GM19023 (cell line): Measurements from ENCODE around the gene ARRB1.

Source experiments
- ATAC-seq: cut with Tn5 transposase; IDR thresholded peaks from one replicate; pipeline ENCODE4 v1.9.1; 2021; ENCODE audit warnings: mild to moderate bottlenecking, moderate library complexity; ENCODE audit not compliant: unreplicated experiment

Gene ARRB1

DNA sequence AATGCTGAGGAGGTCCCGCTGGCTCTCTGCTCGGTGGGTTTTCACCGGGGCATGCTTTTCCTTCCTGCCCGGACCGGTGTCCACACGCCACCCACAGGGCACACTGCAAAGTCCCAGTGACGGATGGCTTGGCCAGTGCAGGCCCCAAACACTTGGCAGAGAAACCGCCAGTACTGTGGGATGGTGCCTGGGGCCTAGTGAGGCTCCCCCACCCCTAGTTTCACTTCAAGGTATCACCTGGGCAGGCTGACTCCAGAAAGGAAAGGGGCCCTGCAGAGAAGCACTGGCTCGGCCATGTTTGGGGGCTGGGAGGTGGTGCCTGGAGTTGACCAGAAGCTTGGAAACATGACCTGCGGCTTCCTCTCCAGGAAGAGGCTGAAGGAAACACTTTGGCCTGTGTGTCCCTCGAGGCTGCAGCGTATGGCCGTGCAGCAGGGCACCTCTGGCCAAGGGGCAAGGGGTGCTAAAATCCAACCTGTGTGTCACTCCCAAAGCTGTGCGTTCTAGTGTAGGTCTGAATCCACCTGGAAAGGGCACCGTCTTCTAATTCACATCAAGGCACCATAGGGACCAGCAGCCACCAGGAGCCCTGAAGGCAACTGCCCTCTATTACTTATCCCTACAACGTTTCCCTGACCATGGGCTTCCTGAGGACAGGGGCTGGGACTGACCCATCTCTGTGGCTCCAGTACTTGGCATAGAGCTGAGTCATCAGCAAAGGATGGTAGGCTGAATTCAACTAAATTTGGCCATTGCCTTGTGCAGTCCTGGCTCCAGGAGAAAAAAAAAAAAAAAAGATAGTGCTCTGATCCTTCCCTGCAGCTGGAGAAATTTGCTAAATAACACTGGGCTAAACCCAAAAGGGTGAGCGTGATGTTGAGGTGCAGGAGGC lies 88.3 kb downstream of the ARRB1 start:
- no peak for ATAC-seq

DNA sequence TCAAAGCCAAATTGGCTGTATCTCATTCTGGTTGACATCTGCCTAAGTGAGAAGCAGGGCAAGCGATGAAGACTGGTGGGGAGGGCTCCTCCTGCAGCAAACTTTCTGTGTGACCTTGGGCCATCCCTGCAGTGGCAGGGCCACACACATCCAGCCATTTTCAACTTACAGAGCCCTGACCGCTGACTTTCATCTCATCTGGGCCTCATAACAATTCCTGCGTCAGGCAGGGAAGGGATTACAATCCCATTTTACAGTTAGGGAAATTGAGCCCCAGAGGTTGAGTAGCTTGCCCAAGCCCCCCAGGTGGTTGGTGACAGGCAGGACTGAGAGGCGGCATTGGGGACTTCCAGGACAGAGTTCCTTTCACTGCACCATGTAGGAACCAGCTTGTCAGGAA lies 89.0 kb downstream of the ARRB1 start:
- ATAC-seq, result no peak

DNA sequence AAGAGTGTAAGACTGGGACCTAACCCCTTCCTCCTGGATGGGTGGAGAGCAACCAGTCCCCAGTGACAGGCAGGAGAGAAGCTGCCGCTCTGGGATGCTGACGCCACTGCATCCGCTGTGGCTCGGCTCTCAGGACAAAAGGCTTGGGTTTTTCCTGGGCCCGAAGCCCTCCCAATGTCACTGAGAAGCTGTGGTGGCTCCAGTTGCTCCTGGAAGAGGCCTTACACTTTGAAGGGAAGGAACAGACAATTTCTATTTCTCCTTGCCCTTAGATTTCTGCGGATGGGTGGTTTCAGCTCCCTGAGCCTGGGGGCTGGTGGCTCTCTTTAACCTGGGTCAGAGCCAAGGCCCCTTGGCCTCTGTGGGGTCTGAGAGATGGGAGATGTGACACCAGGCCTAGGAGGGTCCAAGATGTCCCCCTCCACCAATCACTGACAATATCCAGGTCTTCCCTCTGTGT lies 89.5 kb downstream of the ARRB1 start:
- no peak for ATAC-seq

DNA sequence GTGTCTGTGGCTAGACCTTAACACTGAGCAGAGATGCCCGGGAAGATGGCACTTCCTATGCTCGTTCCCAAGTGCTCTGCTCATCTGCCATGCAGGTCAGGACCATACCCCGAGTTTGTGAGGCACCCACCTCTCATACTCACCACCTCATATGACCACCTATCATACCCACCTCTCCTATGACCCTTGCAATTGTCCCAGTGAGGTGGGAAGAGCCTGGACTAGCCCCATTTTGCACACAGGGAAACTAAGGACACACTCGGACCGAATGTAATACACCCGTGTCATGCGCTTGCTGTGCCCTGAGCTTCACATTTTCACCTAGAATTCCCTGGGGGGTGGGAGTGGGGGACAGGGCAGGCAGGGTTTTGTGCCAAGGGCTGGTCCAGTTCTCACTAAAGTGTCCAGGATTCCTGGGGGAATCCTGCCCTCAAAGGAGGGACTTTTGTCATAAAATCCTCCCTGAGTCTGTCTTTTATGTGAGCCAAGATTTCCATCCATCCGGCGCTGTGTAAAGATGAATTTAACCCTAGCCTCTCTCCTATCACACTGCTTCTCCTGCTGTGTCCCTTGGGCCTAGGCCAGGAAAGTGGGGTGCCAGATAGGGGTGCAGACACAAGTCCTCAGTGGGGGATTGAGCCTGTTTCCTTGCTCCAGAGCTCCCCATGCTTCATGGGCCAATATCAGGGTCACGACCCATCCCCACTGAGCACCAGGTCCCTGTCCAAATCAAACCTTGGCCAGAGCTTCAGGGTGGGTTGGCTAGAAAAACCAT lies 90.9 kb downstream of the ARRB1 start:
- no peak for ATAC-seq

- no peak for ATAC-seq
Measured at GRCh38 chr11:75254326-75254725, 97.1 kb downstream of the ARRB1 start.

- ATAC-seq, result no peak
Measured at GRCh38 chr11:75249704-75250103, 101.8 kb downstream of the ARRB1 start.

- ATAC-seq, result no peak
Measured at GRCh38 chr11:75248924-75249256, 102.6 kb downstream of the ARRB1 start.

- no peak for ATAC-seq
Measured at GRCh38 chr11:75246671-75247350, 104.7 kb downstream of the ARRB1 start.

DNA sequence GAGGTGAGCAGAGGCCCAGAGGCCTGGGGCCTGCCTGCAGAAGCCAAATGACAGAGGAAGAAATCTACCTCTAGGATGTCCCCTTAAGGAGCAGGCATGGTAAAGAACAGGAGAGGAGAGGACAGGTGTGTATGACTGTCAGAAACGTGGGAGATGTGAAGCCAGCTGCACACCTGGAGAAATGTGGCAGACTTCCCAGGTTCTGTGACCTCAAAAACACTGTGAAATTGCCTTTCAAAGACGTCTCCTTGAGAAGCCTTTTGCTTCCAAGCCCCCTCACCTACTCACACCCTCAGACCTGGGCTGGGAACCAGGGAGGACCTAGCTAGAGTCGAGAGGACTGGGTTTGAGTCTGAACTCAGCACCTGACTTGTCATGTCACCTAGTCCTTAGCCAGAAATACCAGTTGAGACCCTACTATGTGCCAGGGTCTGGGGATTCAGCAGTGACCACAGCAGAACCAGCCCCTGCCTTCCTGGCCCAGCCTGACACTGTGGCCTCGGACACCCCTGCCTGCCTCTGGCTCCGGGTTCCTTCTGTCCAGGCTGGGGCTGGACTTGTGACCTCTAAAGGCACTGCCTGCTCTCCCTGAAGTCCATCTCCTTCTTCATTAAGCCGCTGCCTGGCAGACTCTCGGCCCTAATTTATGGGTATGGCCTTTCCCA lies 105.3 kb downstream of the ARRB1 start:
- ATAC-seq, result no peak

- ATAC-seq, result no peak
Measured at GRCh38 chr11:75245356-75246005, 106.0 kb downstream of the ARRB1 start.

GRCh38 chr11:75244052-75244814 lies 107.2 kb downstream of the ARRB1 start:
- ATAC-seq, result no peak

- no peak for ATAC-seq
Measured at GRCh38 chr11:75242722-75243600, 108.5 kb downstream of the ARRB1 start.

DNA sequence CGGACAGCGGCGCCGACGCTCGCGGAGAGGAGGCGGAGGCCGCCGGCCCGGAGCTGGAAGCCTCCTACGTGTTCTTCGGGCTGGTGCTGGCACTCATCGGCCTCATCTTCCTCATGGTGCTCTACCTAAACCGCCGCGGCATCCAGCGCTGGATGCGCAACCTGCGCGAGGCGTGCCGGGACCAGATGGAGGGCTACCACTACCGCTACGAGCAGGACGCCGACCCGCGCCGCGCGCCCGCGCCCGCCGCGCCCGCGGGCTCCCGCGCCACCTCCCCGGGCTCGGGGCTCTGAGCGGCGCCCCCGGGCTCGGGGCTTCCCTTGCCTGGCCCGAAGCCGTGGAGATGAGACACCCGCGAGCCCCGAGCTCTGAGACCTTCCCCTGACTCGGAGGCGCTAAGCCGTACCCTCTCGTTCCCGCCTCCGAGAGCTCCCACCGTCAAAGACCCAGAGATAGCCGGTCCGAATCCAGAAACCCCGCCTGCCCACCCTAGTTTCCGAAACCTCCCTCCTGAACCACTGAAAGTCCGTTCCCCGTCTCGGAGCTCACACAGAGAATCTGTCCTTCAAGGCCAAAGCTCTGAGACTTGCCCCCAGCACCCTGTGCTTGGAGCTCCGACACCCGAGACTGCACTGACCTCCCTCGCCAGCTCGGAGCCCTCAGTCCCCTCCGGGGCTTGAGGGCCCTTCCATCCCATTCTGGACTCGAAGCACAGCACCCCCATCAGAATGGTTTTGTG lies 109.4 kb downstream of the ARRB1 start:
- peak; percentile 22 for ATAC-seq

DNA sequence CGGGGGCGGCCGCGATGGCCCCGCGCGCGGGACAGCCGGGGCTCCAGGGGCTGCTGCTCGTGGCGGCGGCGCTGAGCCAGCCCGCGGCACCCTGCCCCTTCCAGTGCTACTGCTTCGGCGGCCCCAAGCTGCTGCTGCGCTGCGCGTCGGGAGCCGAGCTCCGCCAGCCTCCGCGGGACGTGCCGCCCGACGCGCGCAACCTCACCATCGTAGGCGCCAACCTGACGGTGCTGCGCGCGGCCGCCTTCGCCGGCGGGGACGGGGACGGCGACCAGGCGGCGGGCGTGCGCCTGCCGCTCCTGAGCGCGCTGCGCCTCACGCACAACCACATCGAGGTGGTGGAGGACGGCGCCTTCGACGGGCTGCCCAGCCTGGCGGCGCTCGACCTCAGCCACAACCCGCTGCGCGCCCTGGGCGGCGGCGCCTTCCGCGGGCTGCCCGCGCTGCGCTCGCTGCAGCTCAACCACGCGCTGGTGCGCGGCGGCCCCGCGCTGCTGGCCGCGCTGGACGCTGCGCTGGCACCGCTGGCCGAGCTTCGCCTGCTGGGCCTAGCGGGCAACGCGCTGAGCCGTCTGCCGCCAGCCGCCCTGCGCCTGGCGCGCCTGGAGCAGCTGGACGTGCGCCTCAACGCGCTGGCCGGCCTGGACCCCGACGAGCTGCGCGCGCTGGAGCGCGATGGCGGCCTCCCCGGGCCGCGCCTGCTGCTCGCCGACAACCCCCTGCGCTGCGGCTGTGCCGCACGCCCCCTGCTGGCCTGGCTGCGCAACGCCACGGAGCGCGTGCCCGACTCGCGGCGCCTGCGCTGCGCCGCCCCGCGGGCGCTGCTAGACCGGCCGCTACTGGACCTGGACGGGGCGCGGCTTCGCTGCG lies 110.2 kb downstream of the ARRB1 start:
- ATAC-seq, result peak; percentile 90

DNA sequence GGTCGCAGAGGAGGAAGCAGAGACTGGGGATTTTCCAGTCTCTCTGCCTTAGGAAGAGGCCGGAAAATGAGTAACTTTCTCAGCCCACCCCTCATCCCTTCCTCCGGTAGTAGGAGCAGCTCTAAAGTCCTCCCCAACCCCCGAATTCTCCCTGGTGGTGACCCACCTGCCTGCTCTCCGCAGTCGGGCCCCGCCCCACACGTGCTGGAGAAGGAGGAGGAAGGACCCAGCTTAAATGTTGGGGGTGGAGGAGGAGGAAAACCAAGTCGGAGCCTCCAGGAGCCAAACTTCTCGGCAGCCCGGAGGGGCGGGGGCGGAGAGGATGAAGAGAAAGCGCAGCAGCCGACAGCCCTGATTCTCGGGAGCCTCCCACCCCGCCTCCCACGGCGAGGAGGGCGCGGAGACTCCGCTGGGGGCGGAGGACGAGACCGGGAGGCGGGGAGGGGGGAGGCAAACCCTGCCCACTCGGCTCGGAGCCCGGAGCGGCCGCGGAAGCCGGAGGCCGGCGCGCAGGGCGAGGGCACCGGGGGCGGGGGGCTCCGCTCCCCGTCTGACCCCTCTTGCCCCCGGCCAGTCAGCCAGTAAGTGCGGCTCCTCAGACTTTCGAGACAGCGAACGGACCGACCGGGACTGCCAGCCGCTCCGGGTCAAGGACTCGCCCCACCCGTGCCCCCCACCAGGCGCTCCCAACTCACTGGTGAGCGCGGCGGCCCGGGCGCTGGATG lies 111.0 kb downstream of the ARRB1 start, which contains the start of gene TPBGL:
Gene TPBGL (plus strand): TSS at position 464 of the 725 bp plus-strand sequence. CDS start 276 bp downstream, outside the sequence.
- no peak for ATAC-seq

DNA sequence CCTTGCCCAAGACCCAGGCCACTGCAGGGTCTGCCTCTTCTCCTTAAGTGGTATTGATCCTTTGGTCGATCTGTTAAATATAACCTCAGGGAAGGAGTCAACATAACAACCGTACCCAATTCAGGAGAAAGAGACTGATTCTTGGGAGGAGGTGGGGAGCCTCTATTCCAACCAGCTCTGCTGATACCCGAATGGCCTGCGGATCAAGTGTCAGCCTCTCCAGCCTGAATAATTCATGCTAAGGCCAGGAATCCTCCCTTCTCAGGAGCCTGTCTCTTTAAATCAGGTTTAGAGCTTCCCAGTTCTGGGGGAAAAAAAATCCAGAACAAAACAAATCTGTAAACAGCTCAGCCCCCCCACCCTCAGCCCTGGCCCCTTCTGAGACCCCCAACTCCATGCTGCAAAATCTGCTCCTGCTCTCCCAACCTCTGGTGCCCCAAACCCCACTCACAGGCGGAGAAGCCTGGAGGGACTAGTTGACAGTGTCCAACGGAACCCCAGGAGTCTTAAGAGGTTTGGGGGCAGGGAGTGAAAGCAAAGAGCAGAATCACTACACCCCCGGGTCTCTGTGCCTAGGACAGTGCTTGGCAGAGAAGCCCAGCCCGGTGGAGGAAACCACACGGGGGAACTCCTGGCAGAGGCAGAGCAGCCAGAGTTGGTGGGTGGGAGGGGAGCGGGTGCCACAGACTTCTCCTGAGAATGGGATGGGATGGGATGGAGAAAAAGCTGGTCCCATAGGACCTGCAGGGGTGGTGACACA lies 111.8 kb downstream of the ARRB1 start:
- no peak for ATAC-seq
